Hematopoietic multipotent progenitor cell (in vitro differentiated cells): Measurements from ENCODE around the gene UGDH. TPM values are rescaled to one million over a fixed set of nuclear protein-coding genes. Genes with fewer than 3 reads are reported as not detected.
"Not testable (repeated sequence)": the region's sequence is repeated elsewhere in the genome, so short reads cannot be mapped to it uniquely, and the experiment has no call there.

Experiments
- DNase-seq, 3 donors: peaks; one replicate each; pipeline ENCODE4 v3.0.0-alpha.2; 2011 to 2015; ENCODE audit warnings: low read depth in 2 of 3, low spot score in 2 of 3
- total RNA-seq: library from RNA; depleted of rRNA; stranded (reverse); fragments of >200 nt; gene quantifications from one replicate; pipeline ENCODE4 v1.2.3, GENCODE V29; 2012

The UGDH gene
- total RNA-seq, result 7.5 TPM

GRCh38 chr4:39527296-39528060 is at the start of gene UGDH:
Gene UGDH, minus strand, starts transcription at chr4:39527439. Its CDS starts 5,927 bp downstream, at chr4:39521512.
- DNase-seq, result peak; percentile 73 to 93 (median 92)

DNA sequence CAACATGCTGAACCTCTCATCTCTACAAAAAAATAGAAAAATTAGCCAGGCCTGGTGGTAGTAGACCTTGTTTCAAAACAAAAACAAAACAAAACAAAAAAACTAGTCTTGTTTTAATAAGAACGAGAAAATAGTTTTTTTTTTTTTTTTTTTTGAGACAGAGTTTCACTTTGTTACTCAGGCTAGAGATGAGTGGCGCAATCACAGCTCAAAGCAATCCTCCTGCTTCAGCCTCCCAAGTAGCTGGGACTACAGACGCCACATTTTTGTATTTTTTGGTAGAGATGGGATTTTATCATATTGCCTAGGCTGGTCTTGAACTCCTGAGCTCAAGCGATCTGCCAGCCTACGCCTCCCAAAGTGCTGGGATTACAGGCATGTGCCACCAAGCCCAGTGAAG is 47.7 kb upstream of the UGDH start:
- DNase-seq, result no peak

DNA sequence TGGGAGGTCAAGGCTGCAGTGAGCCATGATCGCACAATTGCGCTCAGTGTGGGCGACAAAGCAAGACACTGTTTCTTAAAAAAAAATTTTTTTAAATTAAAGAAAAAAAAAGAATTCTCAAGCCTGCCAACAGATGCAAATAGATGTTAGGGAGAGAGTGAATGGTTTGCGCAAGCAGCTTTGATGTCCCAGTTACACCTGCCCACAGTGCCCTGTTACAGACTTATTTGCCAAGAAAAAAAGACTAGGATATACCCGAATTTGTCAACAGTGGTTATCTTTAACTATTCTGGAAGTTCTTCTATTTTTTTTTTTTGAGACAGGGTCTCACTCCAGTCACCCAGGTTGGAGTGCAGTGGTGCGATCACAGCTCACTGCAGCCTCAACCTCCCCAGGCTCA is 44.3 kb upstream of the UGDH start:
- DNase-seq, result no peak

- DNase-seq, result no peak
Measured at GRCh38 chr4:39571054-39571453, 43.8 kb upstream of the UGDH start.

DNA sequence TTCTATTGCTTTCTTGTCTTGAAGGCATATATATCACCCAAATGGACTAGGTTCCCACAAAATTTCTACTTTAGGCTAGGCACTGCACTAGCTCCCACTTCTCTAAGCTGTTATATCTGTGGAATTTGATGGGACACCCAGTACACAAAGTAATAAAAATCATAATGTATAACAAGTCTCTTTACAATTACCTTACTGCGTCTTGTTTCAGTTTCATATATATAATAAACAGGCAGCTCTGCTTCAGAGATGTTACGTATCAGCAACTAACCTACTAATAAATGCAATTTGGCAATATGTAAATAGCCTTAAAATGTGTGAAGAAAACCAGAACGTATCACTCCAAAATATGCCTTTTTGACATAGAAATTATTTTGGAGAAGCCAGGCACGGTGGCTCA is 42.0 kb upstream of the UGDH start:
- DNase-seq, result no peak

GRCh38 chr4:39568805-39569204 is 41.6 kb upstream of the UGDH start:
- DNase-seq, result no peak

DNA sequence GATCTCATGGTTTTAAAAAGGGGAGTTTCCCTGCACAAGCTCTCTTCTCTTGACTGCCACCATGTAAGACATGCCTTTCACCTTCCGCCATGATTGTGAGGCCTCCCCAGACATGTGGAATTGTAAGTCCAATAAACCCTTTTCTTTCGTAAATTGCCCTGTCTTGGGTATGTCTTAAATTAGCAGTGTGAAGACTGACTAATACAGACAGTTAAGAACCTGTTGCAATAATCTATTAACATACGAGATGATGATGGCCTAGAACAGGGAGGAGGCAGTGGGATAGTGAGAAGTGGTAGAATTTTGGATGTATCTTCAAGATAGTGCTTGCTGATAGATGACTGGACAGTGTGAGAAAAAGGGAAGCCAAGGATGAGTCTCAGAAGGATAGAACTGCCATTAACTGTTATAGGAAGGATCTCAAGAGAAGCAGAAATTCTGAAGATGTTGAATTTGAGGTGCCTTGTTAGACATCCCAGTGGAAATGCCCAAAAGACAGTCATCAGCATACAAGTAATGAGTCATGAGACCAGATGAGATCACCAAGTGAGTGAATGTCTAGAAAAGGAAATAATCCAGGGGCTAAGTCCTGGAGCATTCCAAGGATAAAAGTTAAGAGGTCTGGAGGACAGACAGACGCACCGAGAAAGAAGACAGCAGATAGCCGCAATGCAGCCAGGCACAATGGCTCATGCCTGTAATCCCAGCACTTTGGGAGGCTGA is 38.8 kb upstream of the UGDH start:
- DNase-seq, result no peak

GRCh38 chr4:39563346-39563847 is 36.2 kb upstream of the UGDH start:
- no peak for DNase-seq

DNA sequence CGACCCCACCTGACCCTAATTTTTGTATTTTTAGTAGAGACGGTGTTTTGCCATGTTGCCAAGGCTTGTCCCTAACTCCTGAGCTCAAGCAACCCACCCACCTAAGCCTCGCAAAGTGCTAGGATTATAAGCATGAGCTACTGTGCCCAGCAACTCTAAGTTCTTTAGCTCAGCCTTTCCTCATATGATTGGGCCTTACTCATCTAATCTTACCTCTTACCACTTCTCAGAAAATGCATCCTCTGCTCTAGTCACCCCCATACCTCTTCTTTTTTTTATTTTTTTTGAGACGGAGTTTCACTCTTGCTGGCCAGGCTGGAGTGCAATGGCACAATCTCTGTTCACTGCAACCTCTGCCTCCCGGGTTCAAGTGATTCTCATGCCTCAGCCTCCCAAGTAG is 35.6 kb upstream of the UGDH start:
- DNase-seq, result no peak

GRCh38 chr4:39559626-39560025 is 32.4 kb upstream of the UGDH start:
- DNase-seq, result no peak

DNA sequence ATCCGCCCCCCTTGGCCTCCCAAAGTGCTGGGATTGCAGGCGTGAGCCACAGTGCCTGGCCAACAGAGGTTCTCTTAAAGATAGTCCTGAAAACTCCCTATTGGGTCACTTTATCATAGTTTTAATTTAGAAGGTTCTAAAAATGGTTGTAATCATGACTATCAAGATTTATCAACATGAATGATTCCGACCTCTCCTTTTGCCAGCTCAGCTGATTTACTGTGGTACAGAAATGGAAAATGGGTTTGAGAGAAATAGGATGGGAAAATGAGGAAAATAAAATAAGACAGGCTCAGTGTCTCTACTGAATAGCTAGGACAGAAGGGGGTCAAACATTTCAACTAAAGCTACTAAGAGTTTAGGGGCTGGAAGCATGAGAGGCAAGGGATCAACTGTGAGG is 28.2 kb upstream of the UGDH start:
- no peak for DNase-seq

DNA sequence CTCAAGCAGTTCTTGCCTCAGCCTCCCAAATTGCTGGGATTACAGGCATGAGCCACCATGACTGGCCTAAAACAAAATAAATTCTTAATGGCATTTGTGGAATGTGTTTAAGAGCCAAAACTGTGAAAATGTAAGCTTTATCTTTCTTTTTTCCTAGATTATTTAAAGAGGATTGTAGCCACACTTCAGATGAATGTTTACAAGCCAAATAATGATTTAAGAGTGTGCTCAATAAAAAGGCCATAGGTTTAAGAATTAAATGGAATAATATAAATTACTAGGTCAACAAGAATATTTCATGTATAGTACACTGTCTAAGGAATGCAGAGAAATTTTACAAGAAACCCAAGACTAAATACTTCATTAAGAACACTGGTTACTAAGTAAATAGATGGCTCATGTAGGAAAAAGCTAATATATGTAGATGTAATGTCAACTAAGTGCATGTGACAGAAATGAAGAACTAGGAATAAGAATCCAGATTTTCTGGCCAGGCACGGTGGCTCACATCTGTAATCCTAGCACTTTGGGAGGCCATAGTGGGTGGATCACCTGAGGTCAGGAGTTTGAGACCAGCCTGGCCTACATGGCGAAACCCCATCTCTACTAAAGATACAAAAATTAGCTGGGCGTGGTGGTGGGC is 21.3 kb upstream of the UGDH start:
- no peak for DNase-seq

GRCh38 chr4:39544580-39545315 is 17.5 kb upstream of the UGDH start:
- DNase-seq, result no peak

DNA sequence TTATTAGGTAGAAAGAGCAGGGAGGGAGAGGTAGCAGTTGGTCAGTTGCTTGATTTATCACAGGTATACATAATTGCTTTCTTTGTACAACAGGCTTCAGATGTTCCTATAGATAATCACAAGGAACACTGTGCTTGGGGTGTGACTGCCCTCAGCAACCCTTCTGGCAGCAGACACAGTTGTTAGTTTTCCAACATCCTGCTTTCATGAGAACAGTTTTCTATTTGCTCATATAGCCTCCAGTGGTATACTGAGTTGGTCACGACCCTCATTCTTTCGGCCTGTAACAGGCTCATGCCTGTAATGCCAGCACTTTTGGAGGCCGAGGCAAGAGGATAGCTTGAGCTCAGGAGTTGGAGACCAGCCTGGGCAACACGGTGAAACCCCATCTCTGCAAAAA is 16.8 kb upstream of the UGDH start:
- not testable (repeated sequence) for DNase-seq

GRCh38 chr4:39543034-39543433 is 15.8 kb upstream of the UGDH start:
- no peak for DNase-seq

GRCh38 chr4:39542611-39543012 is 15.4 kb upstream of the UGDH start:
- no peak for DNase-seq

GRCh38 chr4:39541987-39542610 is 14.9 kb upstream of the UGDH start:
- DNase-seq, result no peak

DNA sequence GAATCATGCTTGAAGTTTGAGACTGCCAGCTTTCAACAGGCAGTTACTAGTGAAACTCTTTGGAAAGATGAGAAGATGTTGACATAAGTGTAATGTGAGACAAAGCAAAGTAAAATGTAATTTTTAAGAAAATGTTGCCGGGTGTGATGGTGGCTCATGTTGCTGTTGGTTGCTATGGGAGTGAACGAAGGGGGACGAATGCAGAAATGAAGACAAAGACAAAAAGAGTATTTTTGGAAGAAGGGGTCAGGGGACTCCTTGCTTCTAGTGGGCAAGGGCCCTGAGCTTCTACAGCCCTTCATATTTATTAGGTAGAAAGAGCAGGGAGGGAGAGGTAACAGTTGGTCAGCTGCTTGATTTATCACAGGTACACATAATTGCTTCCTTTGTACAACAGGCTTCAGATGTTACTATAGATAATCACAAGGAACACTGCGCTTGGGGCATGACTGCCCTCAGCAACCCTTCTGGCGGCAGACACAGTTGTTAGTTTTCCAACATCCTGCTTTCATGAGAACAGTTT is 11.9 kb upstream of the UGDH start:
- DNase-seq, result no peak

DNA sequence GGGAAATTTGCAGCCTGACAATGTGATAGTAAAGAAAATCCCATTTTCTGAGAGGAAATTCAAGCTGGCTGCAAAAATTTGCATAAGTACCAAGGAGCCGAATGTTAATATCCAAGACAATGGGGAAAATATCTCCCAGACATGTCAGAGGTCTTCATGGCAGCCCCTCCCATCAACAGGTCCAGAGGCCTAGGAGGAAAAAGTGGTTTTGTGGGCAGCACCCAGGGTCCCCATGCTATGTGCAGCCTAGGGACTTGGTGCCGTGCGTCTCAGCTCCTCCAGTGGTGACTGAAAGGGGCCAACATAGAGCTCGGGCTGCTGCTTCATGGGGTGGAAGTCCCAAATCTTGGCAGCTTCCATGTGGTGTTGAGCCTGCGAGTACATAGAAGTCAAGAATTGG is 6.3 kb upstream of the UGDH start:
- DNase-seq, result no peak

DNA sequence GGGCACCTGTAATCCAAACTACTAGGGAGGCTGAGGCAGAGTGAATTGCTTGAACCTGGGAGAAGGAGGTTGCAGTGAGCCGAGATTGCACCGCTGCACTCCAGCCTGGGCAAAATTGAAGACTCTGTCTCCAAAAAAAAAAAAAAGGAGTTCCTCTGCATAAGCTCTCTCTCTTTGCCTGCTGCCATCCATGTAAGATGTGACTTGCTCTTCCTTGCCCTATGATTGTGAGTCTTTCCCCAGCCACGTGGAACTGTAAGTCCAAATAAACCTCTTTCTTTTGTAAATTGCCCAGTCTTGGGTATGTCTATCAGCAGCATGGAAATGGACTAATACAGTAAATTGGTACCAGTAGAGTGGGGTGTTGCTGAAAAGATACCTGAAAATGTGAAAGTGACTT is 5.0 kb upstream of the UGDH start:
- not testable (repeated sequence) for DNase-seq
